HG03196 (cell line): ENCODE measurements around the gene CTAGE4.
"Not testable (repeated sequence)": the region's sequence is repeated elsewhere in the genome, so short reads cannot be mapped to it uniquely, and the experiment has no call there.

ENCODE experiments used
- ATAC-seq: cut with Tn5 transposase; IDR thresholded peaks from one replicate; pipeline ENCODE4 v1.9.1; 2021; ENCODE audit not compliant: unreplicated experiment

CTAGE4 gene, protein sequence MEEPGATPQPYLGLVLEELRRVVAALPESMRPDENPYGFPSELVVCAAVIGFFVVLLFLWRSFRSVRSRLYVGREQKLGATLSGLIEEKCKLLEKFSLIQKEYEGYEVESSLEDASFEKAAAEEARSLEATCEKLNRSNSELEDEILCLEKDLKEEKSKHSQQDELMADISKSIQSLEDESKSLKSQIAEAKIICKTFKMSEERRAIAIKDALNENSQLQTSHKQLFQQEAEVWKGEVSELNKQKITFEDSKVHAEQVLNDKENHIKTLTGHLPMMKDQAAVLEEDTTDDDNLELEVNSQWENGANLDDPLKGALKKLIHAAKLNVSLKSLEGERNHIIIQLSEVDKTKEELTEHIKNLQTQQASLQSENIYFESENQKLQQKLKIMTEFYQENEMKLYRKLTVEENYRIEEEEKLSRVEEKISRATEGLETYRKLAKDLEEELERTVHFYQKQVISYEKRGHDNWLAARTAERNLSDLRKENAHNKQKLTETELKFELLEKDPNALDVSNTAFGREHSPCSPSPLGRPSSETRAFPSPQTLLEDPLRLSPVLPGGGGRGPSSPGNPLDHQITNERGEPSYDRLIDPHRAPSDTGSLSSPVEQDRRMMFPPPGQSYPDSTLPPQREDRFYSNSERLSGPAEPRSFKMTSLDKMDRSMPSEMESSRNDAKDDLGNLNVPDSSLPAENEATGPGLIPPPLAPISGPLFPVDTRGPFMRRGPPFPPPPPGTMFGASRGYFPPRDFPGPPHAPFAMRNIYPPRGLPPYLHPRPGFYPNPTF

DNA sequence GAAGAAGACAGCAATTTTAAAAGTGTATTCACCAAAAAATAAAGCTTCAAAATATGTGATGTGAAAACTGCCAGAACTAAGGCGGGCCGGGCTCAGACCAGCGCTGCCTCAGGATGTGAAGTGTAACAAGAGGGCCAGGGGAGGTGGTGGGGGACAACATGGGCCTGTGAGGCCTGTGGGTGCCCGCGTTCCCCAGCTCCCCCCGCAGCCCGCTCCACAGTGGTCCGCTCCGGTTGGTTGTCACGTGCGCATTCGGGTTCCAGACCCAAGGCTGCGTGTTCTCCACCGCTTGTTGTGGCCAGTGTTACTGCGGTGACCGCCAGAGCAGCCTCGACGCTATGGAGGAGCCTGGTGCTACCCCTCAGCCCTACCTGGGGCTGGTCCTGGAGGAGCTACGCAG is at the start of gene CTAGE4:
Gene CTAGE4 (plus strand): TSS at position 301 of the 400 bp plus-strand sequence. CDS start 38 bp downstream, at position 339.
- not testable (repeated sequence) for ATAC-seq

DNA sequence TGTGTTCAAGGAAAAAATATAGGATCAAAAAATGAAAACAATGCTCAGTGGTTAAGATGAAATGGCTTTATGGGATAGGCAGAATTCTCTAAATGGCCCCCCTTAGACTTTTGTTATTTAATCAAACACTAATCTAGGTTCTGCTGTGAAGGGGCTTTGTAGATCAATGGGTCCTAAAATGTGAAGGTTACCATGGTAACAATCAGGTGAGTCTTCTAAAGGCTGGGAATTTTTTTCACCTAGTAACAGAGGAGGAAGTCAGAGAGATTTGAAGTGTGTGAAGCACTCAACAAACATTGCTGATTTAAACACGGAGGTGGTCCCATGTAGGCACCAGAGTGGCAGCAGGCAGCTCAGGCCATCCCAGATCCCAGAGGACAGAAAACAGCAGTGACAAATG is 49.1 kb upstream of the CTAGE4 start:
- no peak for ATAC-seq

DNA sequence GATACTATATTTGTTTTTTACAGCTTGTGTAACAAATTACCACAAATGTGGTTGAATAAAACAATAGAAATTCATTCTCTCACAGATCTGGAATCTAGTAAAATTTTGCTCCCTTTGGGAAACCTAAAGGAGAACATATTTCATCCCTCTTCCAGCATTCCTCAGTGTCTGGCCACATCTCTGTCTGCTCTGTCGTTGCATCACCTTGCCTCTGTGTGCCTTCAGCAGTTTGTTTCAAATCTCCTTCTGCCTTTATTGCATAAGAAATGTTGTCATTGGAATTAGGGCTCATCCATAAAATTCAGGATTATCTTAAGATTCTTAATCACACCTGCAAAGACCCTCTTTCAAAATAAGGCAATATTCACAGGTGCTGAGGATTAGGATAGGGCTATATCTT is 45.8 kb upstream of the CTAGE4 start:
- ATAC-seq, result no peak

DNA sequence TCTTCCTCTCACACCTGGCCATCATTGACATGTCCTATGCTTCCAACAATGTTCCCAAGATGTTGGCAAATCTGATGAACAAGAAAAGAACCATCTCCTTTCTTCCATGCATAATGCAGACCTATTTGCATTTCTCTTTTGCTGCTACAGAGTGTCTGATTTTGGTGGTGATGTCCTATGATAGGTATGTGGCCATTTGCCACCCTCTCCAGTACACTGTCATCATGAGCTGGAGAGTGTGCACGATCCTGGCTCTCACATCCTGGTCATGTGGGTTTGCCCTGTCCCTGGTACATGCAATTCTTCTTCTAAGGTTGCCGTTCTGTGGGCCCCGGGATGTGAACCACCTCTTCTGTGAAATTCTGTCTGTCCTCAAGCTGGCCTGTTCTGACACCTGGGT is 41.1 kb upstream of the CTAGE4 start:
- ATAC-seq, result no peak

DNA sequence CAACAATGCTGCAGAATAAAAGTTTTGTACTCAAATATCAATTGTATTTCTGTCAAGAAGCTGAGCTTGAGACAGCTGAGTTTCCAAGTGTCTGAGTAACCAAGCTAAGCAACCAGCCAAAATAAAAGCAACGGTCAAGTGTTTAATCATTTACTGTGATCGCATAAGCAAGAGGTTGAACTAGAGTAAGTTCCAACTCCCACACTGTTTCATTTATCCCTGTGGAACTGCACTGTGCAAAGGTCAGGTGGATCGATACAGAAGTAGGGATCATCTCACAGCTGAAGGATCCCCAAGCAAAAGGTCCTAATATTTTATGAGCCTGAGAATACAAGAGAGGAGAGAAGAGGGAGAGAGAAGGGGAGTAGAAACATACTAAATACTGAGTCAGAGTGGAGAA is 38.8 kb upstream of the CTAGE4 start:
- no peak for ATAC-seq

DNA sequence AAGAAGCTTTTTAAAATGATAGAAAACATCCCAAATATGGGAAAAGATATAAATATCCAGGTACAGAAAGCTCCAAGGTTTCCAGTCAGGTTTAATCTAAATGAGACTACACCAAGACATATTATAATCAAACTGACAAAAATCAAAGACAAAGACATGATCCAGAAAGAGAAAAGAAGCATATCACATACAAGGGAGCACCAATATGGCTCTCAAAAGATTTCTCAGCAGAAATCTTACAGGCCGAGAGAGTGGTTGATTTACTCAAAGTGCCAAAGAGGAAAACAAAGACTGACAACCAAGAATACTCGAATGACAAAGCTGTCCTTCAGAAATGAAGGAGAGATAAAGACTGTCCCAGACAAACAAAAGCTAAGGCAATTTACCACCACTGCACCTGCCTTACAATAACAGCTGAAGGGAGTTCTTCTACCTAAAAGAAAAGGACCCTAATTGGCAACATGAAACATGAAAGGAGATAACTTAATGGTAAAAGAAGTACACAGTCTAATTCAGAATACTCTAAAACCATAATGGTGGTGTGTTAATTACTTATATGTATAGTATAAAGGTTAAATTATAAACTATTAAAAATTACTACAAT is 34.9 kb upstream of the CTAGE4 start:
- no peak for ATAC-seq

DNA sequence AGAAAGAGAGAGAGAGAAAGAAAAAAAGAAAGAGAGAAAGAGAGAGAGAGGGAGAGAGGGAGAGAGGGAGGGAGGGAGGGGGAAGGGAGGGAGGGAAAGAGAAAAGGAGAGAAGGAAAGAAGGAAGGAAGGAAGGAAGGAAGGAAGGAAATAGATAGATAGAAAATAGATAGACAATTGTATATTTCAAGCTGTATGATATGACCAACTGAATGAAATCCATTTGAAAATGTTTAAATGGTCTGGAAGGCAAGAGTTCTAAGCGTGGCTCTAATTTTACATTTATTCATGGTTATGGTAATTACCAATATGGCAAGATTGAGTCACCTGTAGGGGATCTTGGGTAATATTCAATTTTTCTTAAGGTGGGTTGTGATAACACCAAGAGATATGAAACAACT is 24.4 kb upstream of the CTAGE4 start:
- no peak for ATAC-seq

DNA sequence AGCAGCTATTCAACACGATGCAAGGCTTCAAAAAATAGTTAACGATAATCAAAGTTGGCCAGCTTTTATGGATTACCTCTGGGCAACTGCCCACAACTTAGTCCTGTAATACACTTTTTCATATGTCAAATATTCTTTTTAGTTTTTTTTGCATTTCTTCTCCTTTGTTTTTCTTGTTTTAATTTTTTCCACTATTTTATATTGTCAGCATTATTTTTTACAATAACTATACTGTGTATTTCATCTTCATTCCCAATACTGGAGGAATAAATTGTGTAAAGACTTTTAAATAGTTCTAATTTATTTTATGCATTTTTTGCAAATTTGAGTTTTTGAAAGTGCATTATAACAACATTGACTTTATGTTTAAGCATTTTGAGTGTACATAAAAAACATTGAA is 18.5 kb upstream of the CTAGE4 start:
- ATAC-seq, result no peak

DNA sequence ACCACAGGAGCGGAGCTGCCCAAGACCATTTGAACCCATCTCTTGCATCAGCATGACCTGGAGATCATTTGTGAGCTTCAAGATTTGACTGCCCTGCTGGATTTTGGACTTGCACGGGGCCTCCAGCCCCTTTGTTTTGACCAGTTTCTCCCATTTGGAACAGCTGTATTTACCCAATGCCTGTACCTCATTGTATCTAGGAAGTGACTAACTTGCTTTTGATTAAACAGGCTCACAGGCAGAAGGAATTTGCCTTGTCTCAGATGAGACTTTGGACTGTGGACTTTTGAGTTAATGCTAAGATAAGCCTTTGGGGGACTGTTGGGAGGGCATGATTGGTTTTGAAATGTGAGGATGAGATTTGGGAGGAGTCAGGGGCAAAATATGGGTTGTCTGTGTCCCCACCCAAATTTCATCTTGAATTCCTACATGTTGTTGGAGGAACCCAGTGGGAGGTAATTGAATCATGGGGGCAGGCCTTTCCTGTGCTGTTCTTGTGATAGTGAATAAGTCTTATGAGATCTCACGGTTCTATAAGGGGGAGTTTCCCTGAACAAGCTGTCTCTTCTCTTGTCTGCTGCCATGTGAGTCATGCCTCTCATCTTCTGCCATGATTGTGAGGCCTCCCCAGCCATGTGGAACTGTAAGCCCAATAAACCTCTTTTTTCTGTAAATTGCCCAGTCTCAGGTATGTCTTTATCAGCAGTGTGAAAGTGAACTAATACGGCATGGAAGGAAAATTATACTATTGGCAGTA is 11.5 kb upstream of the CTAGE4 start:
- ATAC-seq, result not testable (repeated sequence)

DNA sequence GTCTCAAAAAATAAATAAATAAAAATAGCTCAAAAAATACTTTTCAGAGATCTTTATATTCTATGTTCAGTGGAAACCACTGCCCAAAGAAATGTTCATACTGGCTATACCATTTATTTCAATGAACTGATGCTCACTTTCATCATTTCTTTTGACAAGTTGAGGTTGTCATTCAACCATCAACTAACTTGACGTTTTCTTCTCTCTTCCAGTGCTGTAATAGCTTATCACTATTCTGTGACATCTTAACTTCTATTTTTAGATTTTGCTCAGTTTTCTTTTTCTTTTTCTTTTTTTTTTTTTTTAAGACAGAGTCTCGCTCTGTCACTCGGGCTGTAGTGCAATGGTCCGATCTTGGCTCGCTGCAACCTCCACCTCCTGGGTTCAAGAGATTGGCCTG is 8.7 kb upstream of the CTAGE4 start:
- ATAC-seq, result no peak

DNA sequence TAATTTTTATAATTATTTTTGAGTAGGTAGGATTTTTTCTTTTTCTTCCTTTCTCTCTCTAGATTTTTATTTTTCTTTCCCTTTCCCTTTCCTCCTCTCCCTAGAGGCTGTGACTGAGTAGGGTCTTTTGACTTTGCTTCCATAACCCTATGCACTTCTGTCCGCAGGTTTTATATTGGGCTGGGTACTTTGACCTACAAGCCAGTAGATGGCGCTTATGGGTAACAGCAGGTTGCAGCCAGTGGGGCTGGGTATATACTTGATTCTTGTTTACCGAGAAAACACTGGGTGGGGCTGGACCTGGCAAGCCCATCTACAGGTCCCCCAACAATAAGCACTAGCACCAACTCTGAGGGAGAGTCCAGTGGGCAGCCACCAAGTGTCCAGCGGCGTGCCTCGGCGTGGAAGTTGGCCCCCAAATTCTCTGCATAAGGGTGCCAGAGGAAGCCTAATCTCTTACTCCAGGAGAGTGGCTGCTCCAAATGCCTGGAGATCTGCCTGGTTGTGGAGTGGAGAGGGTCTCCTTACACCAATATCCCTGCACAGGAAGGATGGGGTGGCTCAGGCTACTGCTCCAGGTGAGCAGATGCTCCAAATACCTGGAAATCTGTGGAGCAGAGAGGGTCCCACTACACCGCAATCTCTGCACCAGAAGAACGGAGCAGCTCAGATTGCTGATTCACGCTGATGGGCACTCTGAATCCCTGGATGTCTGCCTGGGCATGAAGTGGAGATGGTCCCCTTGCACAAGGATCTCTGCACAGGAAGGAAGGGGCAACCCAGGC is 4.7 kb upstream of the CTAGE4 start:
- peak; percentile 91 for ATAC-seq

DNA sequence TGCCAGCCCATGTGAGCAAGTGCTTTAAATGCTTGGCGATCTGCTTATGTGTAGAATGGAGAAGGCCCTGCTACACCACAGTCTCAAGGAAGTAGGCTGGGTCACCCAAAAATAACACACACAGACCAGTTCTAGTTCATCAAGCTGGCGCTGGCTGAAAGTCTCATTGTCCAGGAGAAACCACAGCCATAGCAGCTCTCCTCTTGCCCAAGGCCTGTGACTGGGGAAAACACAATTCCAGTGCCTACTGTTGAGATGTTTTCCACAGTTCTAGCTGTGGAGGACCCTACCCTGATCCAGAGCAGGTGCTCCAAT is 4.1 kb upstream of the CTAGE4 start:
- ATAC-seq, result not testable (repeated sequence)

DNA sequence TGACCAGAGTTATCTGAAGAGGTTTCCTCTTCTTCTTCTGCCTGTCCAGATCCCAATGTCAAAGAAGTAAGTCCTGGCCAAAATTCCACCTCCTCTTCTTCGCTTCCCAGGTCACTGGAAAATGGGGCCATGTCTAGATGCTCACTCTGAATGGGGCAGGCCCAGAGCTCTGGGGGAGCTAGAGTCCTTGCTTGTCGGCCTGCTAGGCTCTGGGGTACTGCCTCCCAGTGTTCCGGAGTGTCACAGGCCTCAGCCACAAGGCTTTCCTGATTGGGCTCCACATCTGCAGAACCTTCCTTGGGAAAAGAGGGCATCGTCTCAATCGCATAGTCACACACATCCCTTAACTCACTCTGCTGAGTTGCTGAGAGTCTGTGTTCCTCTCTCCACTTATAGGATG is 4.6 kb downstream of the CTAGE4 start:
- not testable (repeated sequence) for ATAC-seq

DNA sequence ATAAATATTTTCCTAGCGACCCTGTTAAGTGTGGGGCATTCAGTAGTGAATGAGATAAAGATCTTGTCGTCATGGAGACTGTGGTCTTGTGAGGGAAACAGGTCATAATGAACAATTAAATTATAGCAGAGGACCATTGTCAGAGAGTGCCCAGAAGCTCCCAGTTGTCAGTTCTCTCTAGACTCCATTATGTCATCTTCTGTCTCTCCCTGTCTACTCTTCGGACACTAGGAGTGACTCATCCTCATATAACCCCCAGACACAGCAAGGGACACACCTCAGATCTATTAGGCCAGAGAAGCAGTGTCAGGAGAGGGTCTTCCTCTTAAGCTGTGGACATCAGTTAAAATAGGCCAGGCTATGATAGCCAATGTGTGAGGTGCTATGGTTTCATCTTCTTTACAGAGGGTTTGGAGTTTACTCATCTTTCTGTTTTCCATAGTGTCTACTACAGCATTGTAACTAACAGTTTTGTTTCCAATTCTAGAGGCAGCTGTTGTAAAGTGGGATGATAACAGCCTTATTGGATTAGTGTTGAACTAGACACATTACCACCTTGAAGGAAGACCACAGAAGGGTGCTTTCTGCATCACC is 5.4 kb downstream of the CTAGE4 start:
- ATAC-seq, result not testable (repeated sequence)

DNA sequence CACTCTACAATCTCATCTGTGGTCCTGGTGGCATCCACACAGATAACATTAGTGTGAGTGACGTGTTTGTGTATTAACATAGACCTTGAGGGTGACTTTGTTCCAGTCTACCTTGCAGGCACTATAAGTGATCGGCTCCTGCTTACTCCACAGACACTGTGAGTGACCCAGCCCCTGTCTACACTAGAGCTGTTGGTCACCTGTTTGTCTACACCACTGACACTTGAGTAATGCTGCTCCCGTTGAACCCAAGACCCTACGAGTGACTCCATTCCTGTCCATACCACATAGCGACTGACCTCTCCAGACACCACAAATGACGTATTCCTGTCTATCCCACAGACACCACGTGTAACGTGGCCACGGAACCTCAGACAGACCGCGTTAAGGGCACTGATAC is 10.5 kb downstream of the CTAGE4 start:
- not testable (repeated sequence) for ATAC-seq

DNA sequence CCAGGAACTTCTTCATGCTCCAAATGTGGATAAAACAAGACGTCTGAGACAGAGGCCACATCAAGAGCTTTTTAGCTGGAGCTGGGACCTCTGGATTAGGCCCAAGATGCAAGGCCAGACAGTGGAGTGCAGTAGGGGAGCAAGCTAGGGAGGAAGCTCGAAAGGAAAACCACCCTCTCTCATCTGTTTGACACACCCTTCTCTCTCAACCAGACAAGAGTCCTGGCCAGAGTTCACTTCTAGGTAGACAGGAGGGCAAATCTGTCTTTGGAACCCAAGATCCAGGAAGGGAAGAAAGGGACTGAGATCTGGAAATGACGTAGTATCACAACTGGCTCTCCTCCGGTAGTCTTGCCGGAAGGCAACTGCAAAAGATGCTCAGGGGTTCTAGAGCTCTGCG is 11.2 kb downstream of the CTAGE4 start:
- not testable (repeated sequence) for ATAC-seq

DNA sequence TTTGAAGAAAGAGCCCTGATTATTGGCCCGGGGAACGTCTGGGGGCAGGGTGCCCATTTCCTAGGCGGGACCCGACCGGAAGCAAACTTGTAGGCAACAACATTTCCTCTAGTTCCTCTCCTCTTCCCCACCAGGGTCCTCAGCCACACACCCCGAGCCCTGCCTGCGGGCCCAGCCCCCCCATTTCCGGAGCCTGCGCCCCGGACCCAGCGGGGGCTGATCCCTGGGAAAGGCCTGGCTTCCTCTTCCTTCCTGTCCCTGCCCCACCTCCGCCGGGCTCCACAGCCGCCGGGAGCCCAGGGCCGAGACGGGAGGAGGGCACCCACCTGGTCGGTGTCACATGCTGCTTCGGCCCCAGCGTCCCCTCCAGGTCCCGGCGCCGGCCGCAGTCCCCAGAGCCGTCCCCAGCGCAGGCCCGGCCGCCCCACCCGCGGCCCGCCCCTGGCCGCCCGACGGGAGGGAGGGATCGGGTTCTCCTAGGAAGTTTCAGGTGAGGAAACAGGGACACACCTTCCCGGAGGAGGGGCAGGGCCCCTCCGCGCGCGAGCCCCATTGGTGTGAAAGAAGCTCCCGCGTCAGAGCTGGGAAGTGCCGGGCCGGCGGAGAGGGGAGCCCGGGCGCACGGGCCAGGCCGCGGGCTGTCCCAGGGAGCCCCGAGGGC is 12.1 kb downstream of the CTAGE4 start, which contains the start of gene ARHGEF35:
Gene ARHGEF35 (minus strand): TSS at position 622 of the 661 bp plus-strand sequence. CDS start 7,450 bp downstream, outside the sequence.
- ATAC-seq, result peak; percentile 71

DNA sequence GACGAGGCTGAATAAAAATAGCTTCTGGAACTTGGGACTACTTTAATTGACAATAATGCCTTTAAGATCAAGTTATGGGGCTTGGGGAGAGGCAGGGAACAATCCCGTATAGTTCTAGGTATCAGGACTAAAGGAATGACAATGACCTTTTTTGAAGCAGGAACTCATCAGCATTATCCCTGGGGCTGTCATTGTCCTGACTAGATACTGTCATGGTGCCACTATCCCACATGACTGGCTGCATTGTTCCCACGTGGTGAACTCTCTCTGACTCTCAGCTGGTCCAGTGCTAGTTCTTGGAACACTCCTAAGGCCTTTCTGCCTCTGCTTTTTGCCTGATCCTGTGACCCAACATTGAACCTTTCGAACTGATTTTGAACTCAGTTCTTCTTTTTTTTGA is 15.7 kb downstream of the CTAGE4 start:
- ATAC-seq, result not testable (repeated sequence)

DNA sequence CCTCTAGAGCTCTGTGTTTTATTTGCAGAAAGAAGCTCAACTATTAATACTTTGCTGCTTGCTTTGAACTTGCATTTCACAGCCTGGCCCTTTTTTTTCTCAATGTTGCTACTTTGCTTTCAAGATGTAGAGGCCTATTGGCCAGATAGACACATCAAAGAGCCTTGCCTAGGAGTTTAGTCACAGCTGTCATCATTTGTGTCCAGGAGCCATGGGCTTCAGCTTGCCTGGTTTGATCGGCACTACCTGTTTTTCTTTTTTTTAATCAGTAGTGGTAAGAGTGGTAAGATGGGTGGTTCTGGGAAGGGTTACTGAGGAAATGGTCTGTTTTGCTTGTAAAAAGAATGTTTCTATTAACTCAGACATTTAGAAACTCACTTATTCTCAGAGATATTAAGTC is 18.7 kb downstream of the CTAGE4 start:
- ATAC-seq, result peak; percentile 27
